Thoracic aorta (tissue), 2 donors: ENCODE data around the gene F2. TPM values are rescaled to one million over a fixed set of nuclear protein-coding genes. Genes with fewer than 3 reads are reported as not detected.
A peak's percentile ranks its signal among the peaks of the same experiment; 100 is the strongest.

Experiments used
- ATAC-seq: fragments of 150-250 bp; one replicate; pipeline ENCODE4 v1.8.0; 2017; ENCODE audit warnings: low read depth; ENCODE audit not compliant: insufficient number of reproducible peaks, low FRiP score
- DNase-seq: peaks from one replicate; pipeline ENCODE4 v3.0.0-alpha.2; 2020; ENCODE audit warnings: low spot score
- H3K27ac ChIP-seq, 2 donors: fragments of 200-600 bp; sonication (generic); 1 replicate in 1 of 2; 2 replicates in 1 of 2; pipeline ENCODE4 v1.5.1; 2016; ENCODE audit warnings: mild to moderate bottlenecking in 2 of 2, moderate library complexity in 2 of 2
- H3K27me3 ChIP-seq: fragments of 200-600 bp; sonication (generic); replicated peaks from 2 replicates; pipeline ENCODE4 v1.6.0; 2016; ENCODE audit warnings: mild to moderate bottlenecking; ENCODE audit not compliant: insufficient read depth
- H3K36me3 ChIP-seq: fragments of 200-600 bp; sonication (generic); one replicate; pipeline ENCODE4 v1.5.1; 2016
- H3K4me1 ChIP-seq, 2 donors: fragments of 200-600 bp; sonication (generic); 1 replicate in 1 of 2; 2 replicates in 1 of 2; pipeline versions ENCODE4 v1.5.1 to v1.6.0; 2016; ENCODE audit warnings: low read depth in 2 of 2, mild to moderate bottlenecking in 1 of 2; ENCODE audit not compliant: control insufficient read depth in 1 of 2
- H3K4me3 ChIP-seq: fragments of 200-600 bp; sonication (generic); 2 replicates; pipeline ENCODE4 v1.5.1; 2016; ENCODE audit warnings: mild to moderate bottlenecking
- H3K9me3 ChIP-seq: fragments of 200-600 bp; sonication (generic); 2 replicates; pipeline ENCODE4 v1.5.1; 2016
- CTCF ChIP-seq: fragments of 200-600 bp; sonication (generic); IDR thresholded peaks from one replicate; pipeline ENCODE4 v1.5.1; 2019; ENCODE audit warnings: antibody characterized with exemption
- total RNA-seq, 2 donors: library from RNA; depleted of rRNA; stranded (reverse); fragments of >200 nt; gene quantifications; one replicate each; pipeline versions ENCODE4 v1.1.0 to v1.2.3, GENCODE V29; 2016

The F2 gene
- total RNA-seq, 2 donors from 2014 or later: not detected

GRCh38 chr11:46673713-46674462, 45.1 kb upstream of the F2 start:
- peak overlapping the region; percentile 79 to 82 for H3K27ac ChIP-seq
- H3K4me1 ChIP-seq: peaks cover 13 to 25% of the 10 kb centered on the region in 2 donors
- H3K36me3 ChIP-seq: peaks cover 62% of the 10 kb centered on the region
- ATAC-seq: no peak
- H3K4me3 ChIP-seq: no peak overlapping the region
- no peak for DNase-seq
- H3K9me3 ChIP-seq: no peaks in the 10 kb centered on the region
- no peak for TF ChIP-seq CTCF
- H3K27me3 ChIP-seq: no peaks in the 10 kb centered on the region

- Histone ChIP-seq H3K4me3 (no peak overlapping the region), H3K27ac (peak overlapping the region; percentile 79 to 82), H3K27me3 (no peaks in the 10 kb centered on the region), H3K9me3 (no peaks in the 10 kb centered on the region), H3K36me3 (peaks cover 62% of the 10 kb centered on the region), H3K4me1 (peaks cover 13 to 25% of the 10 kb centered on the region in 2 donors)
- ATAC-seq (no peak), DNase-seq (no peak)
- no peak for TF ChIP-seq CTCF
These were observed 44.3 kb upstream of the F2 start for GRCh38 chr11:46674463-46675287.

- peak overlapping the region; percentile 79 to 82 for H3K27ac ChIP-seq
- peak; percentile 56 for ATAC-seq
- no peak for DNase-seq
- TF ChIP-seq CTCF: peak; percentile 28
- H3K4me1 ChIP-seq: peaks cover 13 to 25% of the 10 kb centered on the region in 2 donors
- no peaks in the 10 kb centered on the region for H3K27me3 ChIP-seq
- peaks cover 62% of the 10 kb centered on the region for H3K36me3 ChIP-seq
- H3K9me3 ChIP-seq: no peaks in the 10 kb centered on the region
- no peak overlapping the region for H3K4me3 ChIP-seq
These were observed 43.6 kb upstream of the F2 start for GRCh38 chr11:46675288-46675851.

- no peaks in the 10 kb centered on the region for H3K9me3 ChIP-seq
- peaks cover 13 to 25% of the 10 kb centered on the region in 2 donors for H3K4me1 ChIP-seq
- no peaks in the 10 kb centered on the region for H3K27me3 ChIP-seq
- TF ChIP-seq CTCF: no peak
- peaks cover 64% of the 10 kb centered on the region for H3K36me3 ChIP-seq
- DNase-seq: no peak
- ATAC-seq: no peak
- H3K4me3 ChIP-seq: no peak overlapping the region
- peak overlapping the region; percentile 79 to 82 for H3K27ac ChIP-seq
These were observed 43.1 kb upstream of the F2 start for GRCh38 chr11:46675949-46676348.
